Ecto neural progenitor cell (in vitro differentiated cells): ENCODE results near the gene SRSF2.
A peak's percentile ranks its signal among the peaks of the same experiment; 100 is the strongest.
"Not testable (repeated sequence)": the region's sequence is repeated elsewhere in the genome, so short reads cannot be mapped to it uniquely, and the experiment has no call there.

Source experiments
- DNase-seq: peaks from one replicate; pipeline ENCODE4 v3.0.0-alpha.2; 2018; ENCODE audit warnings: low spot score

SRSF2 gene, protein sequence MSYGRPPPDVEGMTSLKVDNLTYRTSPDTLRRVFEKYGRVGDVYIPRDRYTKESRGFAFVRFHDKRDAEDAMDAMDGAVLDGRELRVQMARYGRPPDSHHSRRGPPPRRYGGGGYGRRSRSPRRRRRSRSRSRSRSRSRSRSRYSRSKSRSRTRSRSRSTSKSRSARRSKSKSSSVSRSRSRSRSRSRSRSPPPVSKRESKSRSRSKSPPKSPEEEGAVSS

DNA sequence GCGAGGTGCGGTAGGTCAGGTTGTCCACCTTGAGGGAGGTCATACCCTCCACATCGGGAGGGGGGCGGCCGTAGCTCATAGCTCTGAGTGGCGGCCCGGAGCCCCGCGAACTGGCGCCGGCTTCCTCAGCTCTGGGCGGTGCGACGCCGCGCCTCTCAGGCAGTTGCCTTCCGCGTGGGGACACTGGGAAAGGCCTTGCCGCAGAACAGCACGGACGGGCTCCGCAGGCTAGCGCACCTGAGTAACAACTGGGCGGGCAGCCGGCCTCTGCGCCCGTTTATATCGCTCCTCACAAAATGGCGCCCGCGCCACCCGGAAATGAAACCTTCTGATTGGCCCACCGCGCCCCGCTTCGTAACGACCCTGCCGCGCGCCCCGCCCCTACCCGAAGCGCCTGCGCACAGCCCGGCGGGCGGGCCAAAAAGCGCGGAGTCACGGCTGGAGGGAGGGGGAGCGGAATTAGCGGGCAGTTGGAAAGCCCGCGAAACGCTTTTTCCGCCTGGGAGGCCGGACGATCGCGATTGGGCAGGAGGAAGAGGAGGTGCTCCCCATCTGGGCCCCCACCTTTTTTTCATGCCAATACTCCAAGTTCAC lies at the start of gene SRSF2:
Gene SRSF2, minus strand, starts transcription at position 250 of the 594 bp plus-strand sequence. Its CDS starts 171 bp downstream, at position 79.
- peak; percentile 100 for DNase-seq

- no peak for DNase-seq
Observed at GRCh38 chr17:76784926-76785325, 47.8 kb upstream of the SRSF2 start.

DNA sequence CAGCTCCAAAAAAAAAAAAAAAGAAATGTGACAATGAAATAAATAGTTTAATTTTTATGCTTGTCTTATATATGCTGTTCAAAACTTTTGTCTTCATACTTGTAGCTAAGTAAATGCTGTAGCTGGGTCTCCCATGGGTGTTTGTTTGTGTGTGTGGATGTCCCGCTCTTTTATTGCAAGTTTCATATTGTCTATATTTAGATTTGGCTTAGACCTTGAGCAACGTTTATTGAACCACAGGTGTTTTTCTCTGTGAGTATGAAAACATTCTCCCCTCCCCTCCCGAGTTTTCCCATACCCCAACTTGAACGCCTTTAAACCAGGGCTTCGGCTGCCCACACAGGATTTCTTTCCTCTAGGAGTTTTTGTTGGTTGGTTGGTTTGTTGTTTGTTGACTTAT lies 46.0 kb upstream of the SRSF2 start:
- no peak for DNase-seq

- DNase-seq = no peak
Observed at GRCh38 chr17:76781056-76781982, 44.2 kb upstream of the SRSF2 start.

GRCh38 chr17:76775021-76775600 lies 38.0 kb upstream of the SRSF2 start:
- DNase-seq = no peak

GRCh38 chr17:76772842-76773525 lies 35.9 kb upstream of the SRSF2 start:
- DNase-seq = no peak

GRCh38 chr17:76758570-76758969 lies 21.4 kb upstream of the SRSF2 start:
- DNase-seq = no peak

- no peak for DNase-seq
Observed at GRCh38 chr17:76757256-76757655, 20.1 kb upstream of the SRSF2 start.

DNA sequence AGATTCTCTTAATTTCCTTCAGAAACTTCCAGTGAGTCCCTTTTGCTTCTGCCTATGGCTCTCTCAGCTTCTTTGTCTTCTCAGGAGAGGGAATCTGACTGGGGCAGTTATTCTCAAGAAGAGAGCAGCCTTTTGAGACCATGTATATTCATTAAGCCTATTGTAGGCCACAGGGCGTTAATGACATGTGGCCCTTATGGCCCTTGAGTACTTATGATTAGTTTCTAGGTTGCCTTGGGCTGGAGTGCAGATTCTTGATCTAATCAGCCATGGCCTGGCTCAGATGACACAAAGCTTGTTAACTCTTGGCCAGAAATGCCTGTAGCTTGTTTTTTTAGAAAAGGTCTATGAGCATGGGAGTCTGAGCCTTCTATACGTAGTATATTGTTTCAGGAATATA lies 18.2 kb upstream of the SRSF2 start:
- DNase-seq = no peak

DNA sequence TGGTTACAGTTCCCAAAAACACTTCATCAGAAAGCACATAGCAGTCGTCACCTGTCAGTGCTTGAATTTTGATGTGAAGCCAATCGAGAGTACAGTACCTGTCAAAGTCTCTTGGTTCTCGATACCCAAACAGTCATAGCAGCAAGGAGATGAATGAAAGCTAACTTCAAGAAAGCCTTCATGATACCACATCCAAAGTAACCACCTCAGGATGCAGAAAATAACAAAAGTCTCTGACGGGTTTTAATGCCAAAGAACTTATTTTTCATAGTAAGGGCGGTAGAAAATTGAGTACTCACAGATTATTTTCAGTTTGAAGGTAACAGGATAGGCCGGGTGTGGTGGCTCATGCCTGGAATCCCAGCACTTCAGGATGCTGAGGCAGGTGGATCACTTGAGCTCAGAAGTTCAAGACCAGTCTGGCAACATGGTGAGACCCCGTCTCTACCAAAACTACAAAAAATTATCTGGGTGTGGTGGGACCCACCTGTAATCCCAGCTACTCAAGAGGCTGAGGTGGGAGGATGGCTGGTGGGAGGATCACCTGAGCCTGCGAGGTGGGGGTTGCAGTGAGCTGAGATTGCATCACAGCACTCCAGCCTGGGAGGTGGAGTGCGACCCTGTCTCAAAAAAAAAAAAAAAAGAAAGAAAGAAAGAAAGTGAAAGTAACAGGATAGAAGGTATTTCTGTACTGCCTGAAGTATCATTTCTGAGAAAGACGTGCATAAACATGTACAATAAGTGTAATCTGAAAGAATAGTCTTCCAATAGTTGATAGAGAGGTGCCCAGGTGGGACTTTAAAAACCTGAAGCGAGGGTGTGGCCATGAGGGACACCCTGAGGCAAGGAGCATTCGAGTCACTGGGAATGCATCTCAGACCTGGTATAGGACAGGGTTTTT lies 16.2 kb upstream of the SRSF2 start:
- DNase-seq = no peak

GRCh38 chr17:76752006-76752405 lies 14.9 kb upstream of the SRSF2 start:
- DNase-seq = no peak

DNA sequence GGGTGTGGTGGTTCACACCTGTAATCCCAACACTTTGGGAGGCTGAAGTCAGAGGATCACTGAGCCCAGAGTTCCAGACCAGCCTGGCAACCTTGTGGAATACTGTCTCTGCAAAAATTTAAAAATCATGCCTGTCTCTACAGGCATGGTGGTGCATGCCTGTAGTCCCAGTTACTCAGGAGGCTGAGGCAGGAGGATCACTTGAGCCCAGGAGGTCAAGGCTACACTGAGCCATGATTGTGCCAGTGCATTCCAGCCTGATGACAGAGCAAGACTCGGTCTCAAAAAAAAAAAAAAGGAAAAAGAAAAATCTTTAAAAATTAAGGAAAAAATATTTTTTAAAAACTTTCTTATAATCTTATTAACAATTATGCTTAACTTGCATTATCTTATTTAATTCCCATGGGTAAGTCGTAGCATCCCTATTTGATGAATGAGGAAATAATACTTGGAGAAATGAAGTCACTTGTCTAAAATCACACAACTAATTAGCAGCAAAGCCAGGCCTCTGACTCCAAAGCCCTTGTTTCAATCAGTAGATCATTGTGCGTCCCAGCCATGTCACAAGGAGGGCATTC lies 14.4 kb upstream of the SRSF2 start:
- DNase-seq = no peak

- no peak for DNase-seq
Observed at GRCh38 chr17:76748657-76749056, 11.5 kb upstream of the SRSF2 start.

DNA sequence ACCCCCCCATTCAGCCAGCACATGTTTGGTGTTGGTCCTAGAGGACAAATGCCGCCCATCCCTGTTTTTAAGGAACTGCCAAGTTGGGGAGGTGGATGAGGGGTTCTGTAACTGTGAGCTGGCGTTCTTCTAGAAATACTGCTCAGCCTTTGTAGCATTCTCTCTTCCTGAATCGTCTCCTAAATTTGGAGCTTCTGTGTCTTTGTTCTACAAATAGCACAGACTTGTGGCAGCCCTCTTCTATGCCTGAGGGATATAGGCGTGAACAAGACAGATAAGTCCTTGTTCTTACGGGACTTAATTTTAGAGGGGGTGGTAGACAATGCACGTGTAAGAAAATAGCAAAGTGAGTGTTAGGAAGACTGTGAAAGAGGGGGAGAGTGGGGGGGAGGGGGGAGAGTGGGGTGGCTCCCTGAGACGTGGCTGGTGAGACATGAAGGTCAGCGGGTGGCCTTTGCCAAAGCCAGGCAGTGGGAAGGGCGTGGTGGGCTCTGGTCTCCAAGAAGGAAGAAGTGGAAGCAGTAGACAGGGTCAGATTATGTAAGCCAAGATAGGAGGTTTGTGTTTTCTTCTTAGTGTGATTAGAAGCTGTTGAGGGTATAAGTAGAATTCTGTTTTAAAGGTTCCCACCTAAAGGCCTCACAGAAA lies 10.7 kb upstream of the SRSF2 start:
- no peak for DNase-seq

DNA sequence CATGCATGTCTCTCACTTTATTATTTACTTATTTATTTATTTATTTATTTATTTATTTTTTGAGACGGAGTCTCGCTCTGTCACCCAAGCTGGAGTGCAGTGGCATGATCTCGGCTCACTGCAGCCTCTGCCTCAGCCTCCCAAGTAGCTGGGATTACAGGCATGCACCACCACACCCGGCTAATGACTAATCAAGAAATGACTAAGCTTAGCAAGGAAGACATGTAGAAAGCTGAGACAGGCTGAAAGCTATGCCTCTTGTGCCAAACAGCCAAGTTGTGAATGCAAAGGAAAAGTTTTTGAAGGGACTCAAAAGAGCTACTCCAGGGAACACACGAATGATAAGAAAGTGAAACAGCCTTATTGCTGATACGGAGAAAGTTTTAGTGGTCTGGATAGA lies 8.7 kb upstream of the SRSF2 start:
- not testable (repeated sequence) for DNase-seq

DNA sequence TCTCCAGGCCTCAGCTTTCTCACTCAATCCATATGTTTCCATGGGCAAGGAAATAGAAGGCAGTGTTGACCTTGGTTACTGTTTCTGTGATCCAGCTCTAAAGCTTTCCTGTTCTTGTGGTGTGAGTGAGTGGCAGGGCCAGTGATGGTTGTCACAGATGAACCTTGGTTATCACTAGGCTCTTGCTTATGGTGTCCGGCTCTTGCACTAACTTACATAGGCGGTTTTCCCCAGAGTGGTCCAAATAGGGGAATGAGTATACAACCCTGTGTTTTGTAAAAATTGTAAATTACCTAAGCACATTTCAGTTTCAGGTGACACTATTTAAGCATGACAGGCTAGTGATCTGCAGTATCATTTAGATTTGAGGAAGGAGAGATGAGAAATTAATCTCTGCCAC lies 7.6 kb upstream of the SRSF2 start:
- no peak for DNase-seq

GRCh38 chr17:76742958-76743357 lies 5.8 kb upstream of the SRSF2 start:
- DNase-seq = no peak

GRCh38 chr17:76740329-76741118 lies 3.4 kb upstream of the SRSF2 start:
- DNase-seq = no peak

DNA sequence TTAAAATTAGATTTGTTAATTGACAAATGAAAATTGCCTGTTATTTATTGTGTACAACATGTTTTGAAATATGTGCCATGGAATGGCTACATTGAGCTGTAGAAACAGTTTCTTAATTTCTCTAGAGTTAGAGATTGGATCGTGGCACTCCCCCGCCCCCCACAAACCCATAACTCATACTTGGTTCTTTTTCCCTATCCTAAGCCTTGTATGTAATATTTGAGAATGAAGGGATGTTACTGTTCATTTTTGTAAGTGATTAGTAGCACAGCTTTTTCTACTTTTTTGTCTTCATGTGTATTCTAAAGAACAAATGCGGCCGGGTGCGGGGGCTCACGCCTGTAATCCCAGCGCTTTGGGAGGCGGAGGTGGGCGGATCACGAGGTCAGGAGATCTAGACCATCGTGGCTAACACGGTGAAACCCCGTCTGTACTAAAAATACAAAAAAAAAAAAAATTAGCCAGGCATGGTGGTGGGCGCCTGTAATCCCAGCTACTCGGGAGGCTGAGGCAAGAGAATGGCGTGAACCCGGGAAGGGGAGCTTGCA lies 2.5 kb upstream of the SRSF2 start:
- DNase-seq = not testable (repeated sequence)
